Left lung (tissue), 10 donors: ENCODE measurements around the gene AKR1E2. TPM values are rescaled to one million over a fixed set of nuclear protein-coding genes. Genes with fewer than 3 reads are reported as not detected.

Experiments used
- ATAC-seq: fragments of 200-7000 bp; cut with Tn5 transposase; one replicate; pipeline ENCODE4 v1.9.1; 2020; ENCODE audit warnings: moderate library complexity
- DNase-seq, 4 donors: peaks; one replicate each; pipeline ENCODE4 v3.0.0-alpha.2; 2013 to 2020
- H3K27ac ChIP-seq, 2 donors: fragments of 200-600 bp; sonication (generic) in 1 of 2; one replicate each; pipeline versions ENCODE4 v1.5.0 to v1.8.0; 2020 to 2021
- H3K27me3 ChIP-seq, 2 donors: fragments of 200-600 bp; sonication (generic) in 1 of 2; one replicate each; pipeline versions ENCODE4 v1.5.0 to v1.8.0; 2020 to 2021
- H3K36me3 ChIP-seq, 2 donors: fragments of 200-600 bp; sonication (generic) in 1 of 2; one replicate each; pipeline versions ENCODE4 v1.5.0 to v1.8.0; 2020 to 2021
- H3K4me1 ChIP-seq, 2 donors: fragments of 200-600 bp; one replicate each; pipeline ENCODE4 v1.8.0; 2021
- H3K4me3 ChIP-seq, 2 donors: fragments of 200-600 bp; sonication (generic) in 1 of 2; one replicate each; pipeline versions ENCODE4 v1.5.0 to v1.8.0; 2020 to 2021; ENCODE audit warnings: mild to moderate bottlenecking in 1 of 2
- H3K9me3 ChIP-seq, 2 donors: fragments of 200-600 bp; sonication (generic) in 1 of 2; one replicate each; pipeline versions ENCODE4 v1.5.0 to v1.8.0; 2020 to 2021
- CTCF ChIP-seq, 2 donors: fragments of 200-600 bp; sonication (generic) in 1 of 2; IDR thresholded peaks; one replicate each; pipeline versions ENCODE4 v1.5.0 to v1.8.0; 2021; ENCODE audit warnings: antibody characterized with exemption in 2 of 2
- intact Hi-C, 2 donors: fragments of 100-400 bp; cut with DNase I; formaldehyde crosslinking; loops; one replicate each; pipeline versions ENCODE4 v1.11.2 to v1.14.2; 2022
- polyA plus RNA-seq, 6 donors: library from polyadenylated mRNA; unstranded; fragments of 120-200 nt; gene quantifications; one replicate each; pipeline ENCODE4 v1.2.1, GENCODE V29; 2013; ENCODE audit not compliant: insufficient read length in 6 of 6
- total RNA-seq, 2 donors: library from RNA; stranded (reverse); fragmentation: NEBNext Ultra II Directional; extraction: Animal tissue kit (Norgen Biotek cat#: 25700); gene quantifications; one replicate each; pipeline ENCODE4 v1.2.1, GENCODE V29; 2021
- donor health status: DM: no; HTN: yes; CAD: no.
- donor health status: DM: no; HTN: no; CAD: no.

The AKR1E2 gene
- total and polyA plus RNA-seq, 8 donors: 4.8 to 13.1 (median 9.0) TPM

DNA sequence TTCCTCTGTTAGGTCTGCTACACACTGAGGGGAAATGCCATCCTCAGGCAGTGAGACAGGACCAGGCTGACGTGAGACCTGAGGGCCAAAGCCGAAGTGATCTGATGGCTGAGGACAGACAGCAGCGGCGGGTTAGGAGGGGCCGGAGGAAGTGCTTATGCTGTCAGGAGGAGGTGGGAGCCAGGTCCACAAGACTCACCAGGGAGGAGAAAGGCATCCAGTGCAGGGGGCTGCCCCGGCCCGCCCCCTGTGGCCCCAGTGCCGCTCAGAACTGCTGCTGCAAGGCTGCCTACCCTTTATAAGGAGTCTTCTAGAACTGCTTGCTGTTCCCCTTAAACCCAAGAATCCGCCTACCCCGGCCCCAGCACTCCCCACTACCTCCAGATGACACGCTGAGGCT lies 19.8 kb downstream of the AKR1E2 start:
- TF ChIP-seq CTCF (IDR thresholded peaks at IDR 0.05): no peak
- Histone ChIP-seq H3K4me3 (no peak overlapping the region), H3K9me3 (no peaks in the 10 kb centered on the region), H3K27ac (no peak overlapping the region), H3K4me1 (peaks cover 0 to 28% of the 10 kb centered on the region in 2 donors), H3K36me3 (no peaks in the 10 kb centered on the region), H3K27me3 (no peaks in the 10 kb centered on the region)
- ATAC-seq (no peak), DNase-seq (peak in 1 of 4 donors; percentile 73)
- intact Hi-C loops: no loop called here

DNA sequence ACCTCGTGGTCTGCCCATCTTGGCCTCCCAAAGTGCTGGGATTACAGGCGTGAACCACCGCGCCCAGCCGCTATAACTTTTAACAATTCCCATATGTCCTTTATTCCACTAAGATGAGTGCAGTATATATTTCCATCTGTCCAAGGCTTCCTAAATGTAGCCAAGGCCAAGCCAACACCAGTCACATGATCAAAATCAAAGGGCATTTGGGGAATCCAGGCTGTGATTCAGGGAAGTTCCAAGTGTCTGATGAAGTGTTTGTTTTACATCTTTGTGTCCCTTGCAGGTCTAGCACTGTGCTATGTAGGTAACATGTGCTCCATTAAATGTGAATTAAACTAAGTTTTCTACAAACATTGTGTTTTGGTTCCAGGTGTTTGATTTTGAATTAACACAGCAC lies 20.8 kb downstream of the AKR1E2 start:
- peaks cover 3 to 28% of the 10 kb centered on the region in 2 donors for H3K4me1 ChIP-seq
- no peak for TF ChIP-seq CTCF (IDR thresholded peaks at IDR 0.05)
- no peak overlapping the region for H3K4me3 ChIP-seq
- no peak for ATAC-seq
- intact Hi-C loops: no loop called here
- no peak for DNase-seq
- no peaks in the 10 kb centered on the region for H3K36me3 ChIP-seq
- no peaks in the 10 kb centered on the region for H3K27me3 ChIP-seq
- no peaks in the 10 kb centered on the region for H3K9me3 ChIP-seq
- no peak overlapping the region for H3K27ac ChIP-seq

DNA sequence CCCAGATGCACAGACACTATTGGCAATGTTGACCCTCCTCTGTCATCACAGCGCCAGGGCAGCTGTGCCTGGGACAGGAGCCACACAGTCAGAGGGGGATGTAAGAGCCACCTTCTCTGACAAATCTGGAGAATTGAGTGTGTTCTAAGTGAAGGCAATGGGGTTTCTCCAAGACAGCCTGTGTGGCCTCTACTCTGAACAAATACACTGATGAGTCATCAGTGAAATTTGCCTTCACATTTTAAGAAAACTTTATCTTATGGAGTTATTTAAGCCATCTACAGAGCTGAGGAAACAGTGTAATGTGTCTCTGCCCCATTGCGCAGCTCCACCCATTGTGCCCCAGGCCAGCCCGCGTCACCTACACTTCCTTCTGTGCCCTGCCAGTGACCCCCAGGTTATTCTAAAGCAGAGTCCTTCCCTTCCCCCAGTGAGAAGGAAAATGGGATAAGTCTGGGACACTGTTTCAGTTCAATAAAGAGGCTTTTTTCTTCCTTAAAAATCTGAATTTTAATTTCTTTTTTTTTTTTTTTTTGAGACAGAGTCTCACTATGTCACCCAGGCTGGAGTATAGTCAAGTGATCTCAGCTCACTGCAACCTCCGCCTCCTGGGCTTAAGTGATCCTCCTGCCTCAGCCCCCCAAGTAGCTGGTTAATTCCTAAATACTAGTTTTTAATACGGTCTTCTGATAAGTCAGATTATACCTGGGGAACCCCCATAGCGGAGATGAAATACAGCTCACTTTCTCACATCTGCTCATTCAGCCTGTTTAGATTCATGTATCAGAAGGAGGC lies 21.8 kb downstream of the AKR1E2 start:
- peak; percentile 12 for ATAC-seq
- no peak for DNase-seq
- no peak for TF ChIP-seq CTCF (IDR thresholded peaks at IDR 0.05)
- peak overlapping the region in 1 of 2 donors; percentile 41 for H3K27ac ChIP-seq
- H3K4me3 ChIP-seq: no peak overlapping the region
- H3K36me3 ChIP-seq: no peaks in the 10 kb centered on the region
- H3K4me1 ChIP-seq: peaks cover 5 to 28% of the 10 kb centered on the region in 2 donors
- intact Hi-C loops: no loop called here
- no peaks in the 10 kb centered on the region for H3K27me3 ChIP-seq
- no peaks in the 10 kb centered on the region for H3K9me3 ChIP-seq

- TF ChIP-seq CTCF (IDR thresholded peaks at IDR 0.05): no peak
- intact Hi-C loops: no loop called here
- Histone ChIP-seq H3K9me3 (no peaks in the 10 kb centered on the region), H3K27me3 (no peaks in the 10 kb centered on the region), H3K4me3 (no peak overlapping the region), H3K36me3 (no peaks in the 10 kb centered on the region), H3K4me1 (peaks cover 5 to 28% of the 10 kb centered on the region in 2 donors), H3K27ac (peak overlapping the region in 1 of 2 donors; percentile 41)
- no peak for ATAC-seq
- DNase-seq: no peak
Observed at GRCh38 chr10:4848356-4849041, 22.5 kb downstream of the AKR1E2 start.

DNA sequence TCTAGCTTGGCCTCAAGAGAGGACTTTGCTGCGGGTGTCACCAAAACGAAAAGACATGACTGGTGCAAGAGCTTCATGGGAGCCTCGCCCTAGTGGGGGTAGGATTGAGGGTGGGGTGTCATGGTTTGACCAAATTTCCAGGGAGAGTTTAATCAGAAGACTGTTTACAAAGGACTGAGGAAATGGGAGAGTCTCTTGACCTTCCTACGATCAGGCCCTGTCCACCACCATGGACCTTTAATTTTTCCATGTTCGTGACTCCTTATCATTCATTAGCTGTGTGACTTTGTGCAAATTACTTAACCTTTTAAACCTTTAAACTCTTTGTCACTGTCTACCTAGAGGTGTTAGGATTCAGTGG lies 23.0 kb downstream of the AKR1E2 start:
- no peak for TF ChIP-seq CTCF (IDR thresholded peaks at IDR 0.05)
- intact Hi-C loops: no loop called here
- no peak overlapping the region for H3K27ac ChIP-seq

More for the DNA sequence above, 23.0 kb downstream of the AKR1E2 start:
- Histone ChIP-seq H3K4me1 (peaks cover 5 to 28% of the 10 kb centered on the region in 2 donors), H3K9me3 (no peaks in the 10 kb centered on the region), H3K27me3 (no peaks in the 10 kb centered on the region), H3K4me3 (no peak overlapping the region), H3K36me3 (no peaks in the 10 kb centered on the region)
- no peak for ATAC-seq
- no peak for DNase-seq
